Gastroesophageal sphincter (tissue), 3 donors: Measurements from ENCODE around the gene MS4A12.

Experiments used
- EP300 ChIP-seq: sonication (generic); formaldehyde crosslinking; IDR thresholded peaks from one replicate; pipeline ENCODE4 v1.6.1; 2017; ENCODE audit warnings: antibody characterized with exemption, mild to moderate bottlenecking
- POLR2A ChIP-seq, 2 donors: fragments of 450-650 bp; IDR thresholded peaks; one replicate each; pipeline ENCODE4 v1.6.1; 2017; ENCODE audit warnings: antibody characterized with exemption in 2 of 2, mild to moderate bottlenecking in 2 of 2, moderate library complexity in 1 of 2
- POLR2AphosphoS5 ChIP-seq: sonication (generic); formaldehyde crosslinking; IDR thresholded peaks from one replicate; pipeline ENCODE4 v1.6.1; 2017; ENCODE audit warnings: antibody characterized with exemption
- TF ChIP-seq, protein P1 (sequence below), 4 experiments: fragments of 200-600 bp in 2 of 4; fragments of 450-650 bp in 2 of 4; sonication (generic) in 1 of 4; IDR thresholded peaks; one replicate each; pipeline ENCODE4 v1.5.1; 2017 to 2019; ENCODE audit warnings: antibody characterized with exemption in 4 of 4, mild to moderate bottlenecking in 2 of 4, moderate library complexity in 2 of 4

DNA sequence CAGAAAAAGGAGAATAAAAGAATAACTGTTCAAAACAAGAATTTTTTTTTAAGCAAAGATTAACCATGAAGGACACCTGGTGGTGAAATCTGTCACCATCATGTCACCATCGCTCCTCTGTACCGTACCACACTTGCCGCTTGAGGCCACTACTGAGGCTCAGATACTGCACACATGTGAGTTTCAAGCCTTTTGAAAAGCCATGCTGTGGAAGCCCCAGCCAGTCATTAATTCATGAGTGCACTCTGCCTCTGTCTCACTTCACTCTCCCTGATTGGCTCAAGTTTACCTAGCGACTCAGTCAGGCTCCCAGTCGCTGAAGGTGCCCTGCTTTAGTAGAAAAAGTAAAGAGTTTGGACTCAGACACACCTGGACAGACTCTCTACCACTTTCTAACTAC, 6.6 kb upstream of the MS4A12 start:
- TF ChIP-seq, protein P1, sequence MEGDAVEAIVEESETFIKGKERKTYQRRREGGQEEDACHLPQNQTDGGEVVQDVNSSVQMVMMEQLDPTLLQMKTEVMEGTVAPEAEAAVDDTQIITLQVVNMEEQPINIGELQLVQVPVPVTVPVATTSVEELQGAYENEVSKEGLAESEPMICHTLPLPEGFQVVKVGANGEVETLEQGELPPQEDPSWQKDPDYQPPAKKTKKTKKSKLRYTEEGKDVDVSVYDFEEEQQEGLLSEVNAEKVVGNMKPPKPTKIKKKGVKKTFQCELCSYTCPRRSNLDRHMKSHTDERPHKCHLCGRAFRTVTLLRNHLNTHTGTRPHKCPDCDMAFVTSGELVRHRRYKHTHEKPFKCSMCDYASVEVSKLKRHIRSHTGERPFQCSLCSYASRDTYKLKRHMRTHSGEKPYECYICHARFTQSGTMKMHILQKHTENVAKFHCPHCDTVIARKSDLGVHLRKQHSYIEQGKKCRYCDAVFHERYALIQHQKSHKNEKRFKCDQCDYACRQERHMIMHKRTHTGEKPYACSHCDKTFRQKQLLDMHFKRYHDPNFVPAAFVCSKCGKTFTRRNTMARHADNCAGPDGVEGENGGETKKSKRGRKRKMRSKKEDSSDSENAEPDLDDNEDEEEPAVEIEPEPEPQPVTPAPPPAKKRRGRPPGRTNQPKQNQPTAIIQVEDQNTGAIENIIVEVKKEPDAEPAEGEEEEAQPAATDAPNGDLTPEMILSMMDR (IDR thresholded peaks at IDR 0.05) = no peak
- no peak for TF ChIP-seq POLR2A (IDR thresholded peaks at IDR 0.05)
- TF ChIP-seq POLR2AphosphoS5 = no peak
- TF ChIP-seq EP300 = no peak
